ENCODE measurements around the gene PLEKHA7. TPM values are rescaled to one million over a fixed set of nuclear protein-coding genes. Genes with fewer than 3 reads are reported as not detected.

Gene PLEKHA7
- total RNA-seq, 1 experiment from 2014 or later: 13.0 TPM

DNA sequence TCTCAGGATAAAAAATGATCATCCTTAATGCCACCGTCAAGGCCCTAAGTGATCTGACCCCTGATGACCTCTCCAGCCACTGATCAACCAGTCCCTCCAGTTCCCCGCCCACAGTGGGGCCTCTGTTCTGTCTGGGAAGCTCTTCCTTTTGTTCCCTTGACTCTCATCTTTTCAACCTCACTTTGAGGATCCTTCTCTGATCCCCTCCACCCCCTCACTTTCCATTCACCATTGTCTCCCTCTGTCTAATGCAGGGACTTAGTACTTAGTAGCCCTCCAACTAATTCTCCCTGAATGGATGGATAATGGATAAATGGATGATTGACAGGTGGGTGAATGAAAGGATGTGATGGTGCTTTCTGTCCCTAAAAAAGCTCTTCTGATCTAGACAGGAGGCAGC lies 230.1 kb downstream of the PLEKHA7 start:
- Mint-ChIP-seq H3K27ac (no peak overlapping the region), H3K27me3 (ENCODE audit: low read depth) (no peaks in the 10 kb centered on the region), H3K9me3 (no peaks in the 10 kb centered on the region), H3K36me3 (no peaks in the 10 kb centered on the region), H3K4me3 (no peak overlapping the region), H3K4me1 (peaks cover 17% of the 10 kb centered on the region)
- DNase-seq (ENCODE audit: low spot score) (no peak), ATAC-seq (no peak)
- ChIA-PET CTCF (interaction anchor here (0.5 kb wide), 1 partner anchor 441 kb away, joined by 3 read pairs; no protein-coding TSS in a partner anchor), POLR2A (no interaction called here)
- no peak for TF ChIP-seq ESRRA (CRISPR knock-in tag; IDR thresholded peaks at IDR 0.05; ENCODE audit: borderline replicate concordance)
- no peak for TF ChIP-seq NFYB (CRISPR knock-in tag; conservative IDR thresholded peaks at IDR 0.05; ENCODE audit: low read depth)
- TF ChIP-seq ZNF396 (CRISPR knock-in tag; IDR thresholded peaks at IDR 0.05; ENCODE audit: borderline replicate concordance): no peak
- TF ChIP-seq, protein P1, sequence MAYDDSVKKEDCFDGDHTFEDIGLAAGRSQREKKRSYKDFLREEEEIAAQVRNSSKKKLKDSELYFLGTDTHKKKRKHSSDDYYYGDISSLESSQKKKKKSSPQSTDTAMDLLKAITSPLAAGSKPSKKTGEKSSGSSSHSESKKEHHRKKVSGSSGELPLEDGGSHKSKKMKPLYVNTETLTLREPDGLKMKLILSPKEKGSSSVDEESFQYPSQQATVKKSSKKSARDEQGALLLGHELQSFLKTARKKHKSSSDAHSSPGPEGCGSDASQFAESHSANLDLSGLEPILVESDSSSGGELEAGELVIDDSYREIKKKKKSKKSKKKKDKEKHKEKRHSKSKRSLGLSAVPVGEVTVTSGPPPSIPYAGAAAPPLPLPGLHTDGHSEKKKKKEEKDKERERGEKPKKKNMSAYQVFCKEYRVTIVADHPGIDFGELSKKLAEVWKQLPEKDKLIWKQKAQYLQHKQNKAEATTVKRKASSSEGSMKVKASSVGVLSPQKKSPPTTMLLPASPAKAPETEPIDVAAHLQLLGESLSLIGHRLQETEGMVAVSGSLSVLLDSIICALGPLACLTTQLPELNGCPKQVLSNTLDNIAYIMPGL (CRISPR knock-in tag; IDR thresholded peaks at IDR 0.05): no peak
- TF ChIP-seq ZNF121 (CRISPR knock-in tag; IDR thresholded peaks at IDR 0.05): no peak
- TF ChIP-seq ZNF416 (CRISPR knock-in tag; IDR thresholded peaks at IDR 0.05): no peak
- TF ChIP-seq, protein P2, sequence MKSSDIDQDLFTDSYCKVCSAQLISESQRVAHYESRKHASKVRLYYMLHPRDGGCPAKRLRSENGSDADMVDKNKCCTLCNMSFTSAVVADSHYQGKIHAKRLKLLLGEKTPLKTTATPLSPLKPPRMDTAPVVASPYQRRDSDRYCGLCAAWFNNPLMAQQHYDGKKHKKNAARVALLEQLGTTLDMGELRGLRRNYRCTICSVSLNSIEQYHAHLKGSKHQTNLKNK (CRISPR knock-in tag; IDR thresholded peaks at IDR 0.05): no peak
- TF ChIP-seq ATF1 (CRISPR knock-in tag; IDR thresholded peaks at IDR 0.05): no peak
- no peak for TF ChIP-seq ZNF317 (CRISPR knock-in tag; IDR thresholded peaks at IDR 0.05; ENCODE audit: borderline replicate concordance, low read depth)
- TF ChIP-seq JUN (CRISPR knock-in tag; IDR thresholded peaks at IDR 0.05): no peak
- no peak for TF ChIP-seq TCF7 (CRISPR knock-in tag; IDR thresholded peaks at IDR 0.05; ENCODE audit: low read depth)
- TF ChIP-seq, protein P3, sequence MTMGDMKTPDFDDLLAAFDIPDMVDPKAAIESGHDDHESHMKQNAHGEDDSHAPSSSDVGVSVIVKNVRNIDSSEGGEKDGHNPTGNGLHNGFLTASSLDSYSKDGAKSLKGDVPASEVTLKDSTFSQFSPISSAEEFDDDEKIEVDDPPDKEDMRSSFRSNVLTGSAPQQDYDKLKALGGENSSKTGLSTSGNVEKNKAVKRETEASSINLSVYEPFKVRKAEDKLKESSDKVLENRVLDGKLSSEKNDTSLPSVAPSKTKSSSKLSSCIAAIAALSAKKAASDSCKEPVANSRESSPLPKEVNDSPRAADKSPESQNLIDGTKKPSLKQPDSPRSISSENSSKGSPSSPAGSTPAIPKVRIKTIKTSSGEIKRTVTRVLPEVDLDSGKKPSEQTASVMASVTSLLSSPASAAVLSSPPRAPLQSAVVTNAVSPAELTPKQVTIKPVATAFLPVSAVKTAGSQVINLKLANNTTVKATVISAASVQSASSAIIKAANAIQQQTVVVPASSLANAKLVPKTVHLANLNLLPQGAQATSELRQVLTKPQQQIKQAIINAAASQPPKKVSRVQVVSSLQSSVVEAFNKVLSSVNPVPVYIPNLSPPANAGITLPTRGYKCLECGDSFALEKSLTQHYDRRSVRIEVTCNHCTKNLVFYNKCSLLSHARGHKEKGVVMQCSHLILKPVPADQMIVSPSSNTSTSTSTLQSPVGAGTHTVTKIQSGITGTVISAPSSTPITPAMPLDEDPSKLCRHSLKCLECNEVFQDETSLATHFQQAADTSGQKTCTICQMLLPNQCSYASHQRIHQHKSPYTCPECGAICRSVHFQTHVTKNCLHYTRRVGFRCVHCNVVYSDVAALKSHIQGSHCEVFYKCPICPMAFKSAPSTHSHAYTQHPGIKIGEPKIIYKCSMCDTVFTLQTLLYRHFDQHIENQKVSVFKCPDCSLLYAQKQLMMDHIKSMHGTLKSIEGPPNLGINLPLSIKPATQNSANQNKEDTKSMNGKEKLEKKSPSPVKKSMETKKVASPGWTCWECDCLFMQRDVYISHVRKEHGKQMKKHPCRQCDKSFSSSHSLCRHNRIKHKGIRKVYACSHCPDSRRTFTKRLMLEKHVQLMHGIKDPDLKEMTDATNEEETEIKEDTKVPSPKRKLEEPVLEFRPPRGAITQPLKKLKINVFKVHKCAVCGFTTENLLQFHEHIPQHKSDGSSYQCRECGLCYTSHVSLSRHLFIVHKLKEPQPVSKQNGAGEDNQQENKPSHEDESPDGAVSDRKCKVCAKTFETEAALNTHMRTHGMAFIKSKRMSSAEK (CRISPR knock-in tag; IDR thresholded peaks at IDR 0.05; ENCODE audit: borderline replicate concordance): no peak
- no peak for TF ChIP-seq TEAD1 (CRISPR knock-in tag; IDR thresholded peaks at IDR 0.05)
- TF ChIP-seq, protein P4, sequence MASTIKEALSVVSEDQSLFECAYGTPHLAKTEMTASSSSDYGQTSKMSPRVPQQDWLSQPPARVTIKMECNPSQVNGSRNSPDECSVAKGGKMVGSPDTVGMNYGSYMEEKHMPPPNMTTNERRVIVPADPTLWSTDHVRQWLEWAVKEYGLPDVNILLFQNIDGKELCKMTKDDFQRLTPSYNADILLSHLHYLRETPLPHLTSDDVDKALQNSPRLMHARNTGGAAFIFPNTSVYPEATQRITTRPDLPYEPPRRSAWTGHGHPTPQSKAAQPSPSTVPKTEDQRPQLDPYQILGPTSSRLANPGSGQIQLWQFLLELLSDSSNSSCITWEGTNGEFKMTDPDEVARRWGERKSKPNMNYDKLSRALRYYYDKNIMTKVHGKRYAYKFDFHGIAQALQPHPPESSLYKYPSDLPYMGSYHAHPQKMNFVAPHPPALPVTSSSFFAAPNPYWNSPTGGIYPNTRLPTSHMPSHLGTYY (CRISPR knock-in tag; IDR thresholded peaks at IDR 0.05): no peak
- TF ChIP-seq SMAD3 (CRISPR knock-in tag; IDR thresholded peaks at IDR 0.05; ENCODE audit: borderline replicate concordance): no peak
- TF ChIP-seq PRRX2 (CRISPR knock-in tag; IDR thresholded peaks at IDR 0.05): no peak
- TF ChIP-seq, protein P5, sequence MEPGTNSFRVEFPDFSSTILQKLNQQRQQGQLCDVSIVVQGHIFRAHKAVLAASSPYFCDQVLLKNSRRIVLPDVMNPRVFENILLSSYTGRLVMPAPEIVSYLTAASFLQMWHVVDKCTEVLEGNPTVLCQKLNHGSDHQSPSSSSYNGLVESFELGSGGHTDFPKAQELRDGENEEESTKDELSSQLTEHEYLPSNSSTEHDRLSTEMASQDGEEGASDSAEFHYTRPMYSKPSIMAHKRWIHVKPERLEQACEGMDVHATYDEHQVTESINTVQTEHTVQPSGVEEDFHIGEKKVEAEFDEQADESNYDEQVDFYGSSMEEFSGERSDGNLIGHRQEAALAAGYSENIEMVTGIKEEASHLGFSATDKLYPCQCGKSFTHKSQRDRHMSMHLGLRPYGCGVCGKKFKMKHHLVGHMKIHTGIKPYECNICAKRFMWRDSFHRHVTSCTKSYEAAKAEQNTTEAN (CRISPR knock-in tag; IDR thresholded peaks at IDR 0.05): no peak
- no peak for TF ChIP-seq ELF4 (CRISPR knock-in tag; IDR thresholded peaks at IDR 0.05; ENCODE audit: low read depth)
- no peak for TF ChIP-seq ZBTB21 (CRISPR knock-in tag; IDR thresholded peaks at IDR 0.05; ENCODE audit: borderline replicate concordance)
- no peak for TF ChIP-seq SMAD4 (CRISPR knock-in tag; IDR thresholded peaks at IDR 0.05)

Data from WTC11 (cell line).